GM20000 (cell line): ENCODE results near the gene LGALS3BP.
"Not testable (repeated sequence)": the region's sequence is repeated elsewhere in the genome, so short reads cannot be mapped to it uniquely, and the experiment has no call there.

Source experiments
- DNase-seq: peaks from one replicate; pipeline ENCODE4 v3.0.0; 2012; ENCODE audit warnings: low spot score
- TF ChIP-seq, protein P1 (sequence below): IDR thresholded peaks from 2 replicates; pipeline ENCODE4 v1.5.1; 2012; ENCODE audit warnings: mild to moderate bottlenecking, control low read depth; ENCODE audit errors: extremely low read depth, missing control alignments

Gene LGALS3BP

GRCh38 chr17:79023886-79024771, 44.4 kb upstream of the LGALS3BP start, which contains the start of gene C1QTNF1:
C1QTNF1 (plus strand) TSS chr17:79024169; CDS start chr17:79043969, 19,800 bp downstream.
- peak; percentile 70 for DNase-seq
- TF ChIP-seq, protein P1, sequence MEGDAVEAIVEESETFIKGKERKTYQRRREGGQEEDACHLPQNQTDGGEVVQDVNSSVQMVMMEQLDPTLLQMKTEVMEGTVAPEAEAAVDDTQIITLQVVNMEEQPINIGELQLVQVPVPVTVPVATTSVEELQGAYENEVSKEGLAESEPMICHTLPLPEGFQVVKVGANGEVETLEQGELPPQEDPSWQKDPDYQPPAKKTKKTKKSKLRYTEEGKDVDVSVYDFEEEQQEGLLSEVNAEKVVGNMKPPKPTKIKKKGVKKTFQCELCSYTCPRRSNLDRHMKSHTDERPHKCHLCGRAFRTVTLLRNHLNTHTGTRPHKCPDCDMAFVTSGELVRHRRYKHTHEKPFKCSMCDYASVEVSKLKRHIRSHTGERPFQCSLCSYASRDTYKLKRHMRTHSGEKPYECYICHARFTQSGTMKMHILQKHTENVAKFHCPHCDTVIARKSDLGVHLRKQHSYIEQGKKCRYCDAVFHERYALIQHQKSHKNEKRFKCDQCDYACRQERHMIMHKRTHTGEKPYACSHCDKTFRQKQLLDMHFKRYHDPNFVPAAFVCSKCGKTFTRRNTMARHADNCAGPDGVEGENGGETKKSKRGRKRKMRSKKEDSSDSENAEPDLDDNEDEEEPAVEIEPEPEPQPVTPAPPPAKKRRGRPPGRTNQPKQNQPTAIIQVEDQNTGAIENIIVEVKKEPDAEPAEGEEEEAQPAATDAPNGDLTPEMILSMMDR: no peak

GRCh38 chr17:79023180-79023705, 43.5 kb upstream of the LGALS3BP start:
- TF ChIP-seq, protein P1: no peak
- no peak for DNase-seq

DNA sequence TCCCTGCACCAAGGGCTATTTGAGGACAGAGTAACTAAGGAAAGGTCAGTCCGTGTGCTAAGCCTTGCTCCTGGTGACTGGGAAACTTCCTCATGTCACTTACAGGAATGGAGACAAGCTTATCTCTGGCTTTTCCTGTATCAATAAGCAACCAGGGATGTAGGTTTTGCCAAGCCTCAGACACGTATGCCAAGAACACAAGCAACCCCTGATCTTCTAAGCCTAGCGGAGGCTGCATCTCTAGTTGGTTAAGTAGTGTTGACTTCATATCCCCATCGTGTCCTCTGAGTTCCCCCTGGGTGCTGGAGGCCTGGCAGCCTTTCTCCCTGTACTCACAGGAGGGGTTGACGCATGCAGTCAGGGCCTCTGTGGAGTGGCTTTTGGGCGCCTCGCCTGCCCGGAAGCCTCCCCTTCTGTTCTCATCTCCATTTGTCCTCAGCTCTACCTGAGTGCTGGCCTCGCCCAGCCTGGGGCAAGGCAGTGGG, 42.8 kb upstream of the LGALS3BP start:
- no peak for DNase-seq
- TF ChIP-seq, protein P1: no peak

DNA sequence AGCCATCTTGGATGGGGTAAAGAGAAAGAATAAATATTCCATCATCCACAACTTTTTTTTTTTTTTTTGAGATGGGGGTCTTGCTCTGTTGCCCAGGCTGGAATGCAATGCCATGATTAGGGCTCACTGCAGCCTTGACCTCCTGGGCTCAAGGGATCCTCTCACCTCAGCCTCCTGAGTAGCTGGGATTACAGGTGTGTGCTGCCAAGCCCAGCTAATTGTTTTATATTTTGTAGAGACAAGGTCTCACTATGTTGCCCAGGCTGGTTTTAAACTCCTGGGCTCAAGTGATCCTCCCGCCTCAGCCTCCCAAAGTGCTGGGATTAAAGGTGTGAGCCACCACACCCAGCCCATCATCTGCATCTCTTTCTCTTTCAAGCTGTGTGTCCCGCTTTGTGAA, 42.2 kb upstream of the LGALS3BP start:
- not testable (repeated sequence) for DNase-seq

DNA sequence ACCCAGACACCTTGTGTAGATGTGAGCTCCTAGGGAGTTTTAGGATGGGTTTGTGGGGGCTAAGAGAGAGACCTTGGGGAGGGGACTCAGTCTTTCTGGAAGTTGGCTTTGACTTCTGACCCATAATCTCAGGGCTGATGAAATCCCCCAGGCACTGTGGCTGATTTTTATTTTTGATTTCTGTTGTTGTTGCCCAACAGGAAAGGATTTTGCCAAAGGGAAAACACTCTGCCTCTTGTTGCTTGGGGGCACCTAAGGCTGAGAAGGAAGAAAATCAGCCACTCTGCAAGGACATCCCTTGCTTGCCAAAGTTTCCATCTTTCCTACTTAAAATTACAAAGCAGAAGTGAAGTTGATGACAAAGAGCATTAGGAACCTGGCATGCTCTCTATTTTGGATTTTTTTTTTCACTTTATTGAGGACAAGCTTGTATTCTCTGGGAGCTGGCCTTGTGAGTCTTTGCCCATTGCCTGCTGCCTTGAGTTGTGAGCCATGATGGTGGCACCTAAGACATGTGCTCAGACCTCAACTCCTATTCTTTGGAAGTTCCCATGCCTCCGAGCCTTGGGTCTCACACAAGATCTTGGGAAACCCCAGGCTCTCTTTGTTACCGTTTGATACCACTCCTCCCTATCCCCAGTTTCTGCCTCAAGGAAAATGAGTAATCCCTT, 41.0 kb upstream of the LGALS3BP start:
- TF ChIP-seq, protein P1: no peak
- no peak for DNase-seq

DNA sequence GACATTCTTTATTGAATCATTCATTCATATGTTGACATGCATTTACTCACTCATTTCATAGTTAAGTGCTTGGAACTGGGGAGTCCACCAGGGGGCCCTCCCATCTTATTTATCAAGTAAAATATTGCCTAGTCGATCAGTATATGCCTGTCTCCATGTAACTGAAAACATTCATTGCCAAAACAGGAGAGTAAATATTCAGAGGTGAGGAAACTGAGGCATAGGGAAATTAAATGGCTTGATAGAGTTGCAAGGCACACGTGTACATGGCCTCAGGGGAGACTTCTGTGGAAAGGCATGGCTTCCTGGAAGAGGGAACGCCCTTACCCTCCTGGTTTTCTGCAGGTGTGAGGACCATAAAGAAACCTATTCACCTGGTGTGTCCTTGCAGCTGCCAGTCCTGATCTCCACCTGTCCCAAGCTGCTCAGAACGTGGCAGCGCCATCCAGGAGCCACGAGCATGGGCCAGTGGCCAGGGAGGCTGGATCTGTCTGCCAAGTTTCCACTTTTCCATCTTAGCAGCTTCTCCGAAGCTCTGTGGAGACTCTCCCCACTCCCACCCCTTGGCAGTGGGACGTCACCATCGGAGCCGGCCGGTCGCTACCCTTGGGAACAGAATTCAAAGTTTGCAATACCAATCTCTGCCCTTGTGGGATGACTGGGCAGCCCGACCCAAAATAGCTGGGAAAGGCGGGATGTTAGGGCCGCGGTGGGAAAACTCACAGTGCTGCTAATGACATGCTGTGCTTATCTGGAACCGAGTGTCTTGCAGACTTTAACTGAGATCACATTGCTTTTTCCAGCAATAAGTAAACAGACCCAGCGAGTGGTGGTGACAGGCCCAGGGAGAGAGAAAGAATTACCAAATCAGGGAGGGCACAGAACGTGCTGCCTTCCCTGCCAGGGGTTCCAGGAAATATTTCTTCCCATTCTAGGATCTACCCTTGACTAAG, 40.2 kb upstream of the LGALS3BP start:
- TF ChIP-seq, protein P1: peak; percentile 28
- no peak for DNase-seq

GRCh38 chr17:79019261-79019631, 39.5 kb upstream of the LGALS3BP start:
- TF ChIP-seq, protein P1: no peak
- no peak for DNase-seq
